ENCODE measurements around the gene MLH1.
"Not testable (repeated sequence)": the region's sequence is repeated elsewhere in the genome, so short reads cannot be mapped to it uniquely, and the experiment has no call there.

The MLH1 gene

GRCh38 chr3:37054370-37054769 lies 61.1 kb downstream of the MLH1 start:
- H3K4me3 ChIP-seq (ENCODE audit: control insufficient read depth, low read depth, low read length): no peak overlapping the region
- no peak for TF ChIP-seq CTCF (conservative IDR thresholded peaks at IDR 0.05; ENCODE audit: control insufficient read depth, insufficient read depth, low read depth, low read length)
- peak; percentile 89 for DNase-seq (ENCODE audit: low read depth)

- peak; percentile 29 for DNase-seq (ENCODE audit: low read depth)
- H3K4me3 ChIP-seq (ENCODE audit: control insufficient read depth, low read depth, low read length): not testable (repeated sequence)
These were observed 61.8 kb downstream of the MLH1 start for GRCh38 chr3:37055077-37055476.

GRCh38 chr3:37056826-37057225 lies 63.5 kb downstream of the MLH1 start:
- no peak overlapping the region for H3K4me3 ChIP-seq (ENCODE audit: control insufficient read depth, low read depth, low read length)
- TF ChIP-seq CTCF (conservative IDR thresholded peaks at IDR 0.05; ENCODE audit: control insufficient read depth, insufficient read depth, low read depth, low read length): no peak
- no peak for DNase-seq (ENCODE audit: low read depth)

GRCh38 chr3:37058117-37058516 lies 64.8 kb downstream of the MLH1 start:
- no peak for DNase-seq (ENCODE audit: low read depth)
- H3K4me3 ChIP-seq (ENCODE audit: control insufficient read depth, low read depth, low read length): no peak overlapping the region
- TF ChIP-seq CTCF (conservative IDR thresholded peaks at IDR 0.05; ENCODE audit: control insufficient read depth, insufficient read depth, low read depth, low read length): no peak

GRCh38 chr3:37064747-37065146 lies 71.4 kb downstream of the MLH1 start:
- DNase-seq (ENCODE audit: low read depth): no peak
- no peak for TF ChIP-seq CTCF (conservative IDR thresholded peaks at IDR 0.05; ENCODE audit: control insufficient read depth, insufficient read depth, low read depth, low read length)
- no peak overlapping the region for H3K4me3 ChIP-seq (ENCODE audit: control insufficient read depth, low read depth, low read length)

DNA sequence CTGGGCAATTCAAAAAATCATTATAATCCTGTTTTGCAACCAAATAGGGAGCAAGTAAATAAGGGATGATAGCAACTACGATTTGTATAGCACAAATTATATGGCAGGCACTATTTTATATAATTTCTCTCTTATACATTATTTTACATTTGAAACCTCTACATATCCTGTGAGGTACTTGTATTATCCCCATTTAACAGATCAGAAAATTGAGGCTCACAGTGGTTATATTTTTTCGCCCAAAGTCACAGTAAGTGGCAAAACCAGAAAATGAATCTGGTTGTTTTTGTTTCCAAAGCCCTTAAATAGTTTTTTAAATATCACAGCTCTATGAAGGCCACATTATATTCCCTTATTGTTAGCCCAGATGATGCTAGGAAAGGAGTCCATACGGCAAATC lies 74.3 kb downstream of the MLH1 start:
- no peak for TF ChIP-seq CTCF (conservative IDR thresholded peaks at IDR 0.05; ENCODE audit: control insufficient read depth, insufficient read depth, low read depth, low read length)
- no peak for DNase-seq (ENCODE audit: low read depth)
- H3K4me3 ChIP-seq (ENCODE audit: control insufficient read depth, low read depth, low read length): no peak overlapping the region

DNA sequence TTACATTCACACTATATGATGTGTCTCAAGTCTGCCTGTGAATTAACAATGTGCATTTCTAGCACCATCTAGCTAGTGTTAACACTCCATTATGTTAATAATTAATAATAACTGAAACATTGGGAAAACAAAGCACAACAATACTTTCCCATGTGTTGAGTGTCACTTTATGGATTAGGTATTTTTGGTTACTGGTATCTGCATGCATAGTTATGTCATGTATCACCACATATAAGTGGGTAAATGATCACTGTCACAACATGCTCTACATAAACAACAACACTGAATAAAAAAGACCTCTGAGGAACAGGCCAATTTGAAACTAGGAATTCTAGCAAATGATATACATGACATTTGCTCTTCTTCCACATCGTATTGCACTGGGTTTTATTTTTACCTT lies 74.7 kb downstream of the MLH1 start:
- TF ChIP-seq CTCF (conservative IDR thresholded peaks at IDR 0.05; ENCODE audit: control insufficient read depth, insufficient read depth, low read depth, low read length): no peak
- no peak for DNase-seq (ENCODE audit: low read depth)
- H3K4me3 ChIP-seq (ENCODE audit: control insufficient read depth, low read depth, low read length): no peak overlapping the region
